GM20431 (cell line): ENCODE data around the gene RFX2.

Experiments used
- in situ Hi-C: fragments of 300-500 bp; cut with MseI, MboI; formaldehyde crosslinking; loops from one replicate; pipeline ENCODE4 v1.15.0; 2020; ENCODE audit warnings: low sequenced_read_pairs; ENCODE audit not compliant: unreplicated experiment

Gene RFX2

DNA sequence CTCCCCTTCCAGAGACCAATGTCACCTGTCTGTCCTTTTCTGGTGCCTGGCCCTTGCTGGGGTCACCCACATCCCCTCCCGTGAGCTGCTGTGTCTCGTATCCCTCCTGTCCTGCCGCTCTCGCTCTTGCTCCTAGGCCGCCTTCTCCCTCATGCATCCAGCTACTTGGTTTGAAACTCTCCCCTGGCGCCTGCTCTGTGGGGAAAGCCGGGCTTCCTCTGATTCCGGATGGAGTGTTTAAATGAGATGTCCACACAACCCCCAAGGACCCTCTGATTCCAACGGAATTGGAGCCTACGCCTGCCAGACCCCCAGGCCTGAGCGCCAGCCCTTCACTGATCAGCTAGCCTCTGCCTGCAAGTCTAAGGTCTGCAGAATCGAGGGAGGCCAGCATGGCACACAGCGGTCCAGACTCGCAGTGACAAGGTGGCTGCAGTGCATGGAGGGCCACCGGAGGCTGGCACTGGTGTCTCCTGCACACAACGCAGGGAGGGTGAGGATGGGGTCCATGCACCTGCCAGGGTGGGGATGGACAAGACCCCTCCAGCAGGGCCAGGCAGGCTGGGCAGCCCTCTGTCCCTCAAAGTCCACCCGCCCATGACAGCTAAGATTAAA lies 47.2 kb downstream of the RFX2 start:
- in situ Hi-C loops: no loop called here

DNA sequence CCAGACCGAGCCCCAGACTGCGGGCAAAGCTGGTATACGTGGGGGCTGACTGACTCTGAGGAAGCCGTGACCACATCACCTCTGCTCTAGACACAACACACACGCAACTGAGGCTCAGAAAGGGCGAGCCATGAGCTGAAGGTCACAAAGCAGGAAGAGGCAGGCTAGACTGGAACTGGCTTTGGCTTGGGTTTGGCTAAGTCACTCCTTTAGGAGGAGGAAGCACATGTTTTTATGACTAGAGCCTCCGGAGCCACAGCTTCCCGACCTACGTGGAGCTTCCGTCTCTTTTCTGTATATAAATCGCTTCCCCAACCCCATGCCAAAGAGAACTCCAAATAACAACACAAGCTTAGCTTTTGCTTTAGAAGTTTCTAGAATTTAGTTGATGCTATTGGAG lies 48.0 kb downstream of the RFX2 start:
- in situ Hi-C loops: no loop called here

DNA sequence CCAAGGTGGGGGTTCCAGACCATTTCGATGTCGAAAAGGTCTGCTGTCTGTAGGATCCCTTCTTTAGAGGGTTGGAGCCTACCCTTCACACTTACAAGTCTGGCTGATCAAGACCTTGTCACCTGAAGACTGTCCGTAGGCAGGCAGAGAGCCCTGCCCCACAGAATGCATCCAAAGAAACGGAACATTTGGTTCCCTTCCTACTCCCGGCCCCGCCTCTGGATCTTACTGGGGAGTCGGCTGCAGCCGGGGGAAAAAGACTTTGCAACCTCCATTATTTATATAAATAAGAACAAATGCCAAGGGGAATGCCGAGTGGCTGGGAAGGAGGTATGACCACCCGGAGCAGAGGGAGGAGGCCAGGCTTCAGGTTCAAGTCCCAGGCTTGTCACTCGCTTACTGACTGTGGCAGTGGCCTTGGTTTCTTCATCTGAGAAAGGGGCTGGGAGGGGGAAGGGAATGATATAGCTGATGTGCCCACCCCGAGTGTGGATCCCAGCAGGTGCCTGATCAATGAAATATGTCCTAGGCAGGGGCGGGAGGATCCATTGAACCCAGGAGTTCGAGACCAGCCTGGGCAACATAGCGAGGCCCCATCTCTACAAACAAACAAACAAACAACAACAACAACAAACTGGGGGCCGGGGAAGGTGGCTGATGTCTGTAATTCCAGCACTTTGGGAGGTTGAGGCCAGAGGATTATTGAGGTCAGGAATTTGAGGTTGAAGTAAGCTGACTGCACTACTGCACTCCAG lies 48.7 kb downstream of the RFX2 start:
- in situ Hi-C loops: no loop called here

DNA sequence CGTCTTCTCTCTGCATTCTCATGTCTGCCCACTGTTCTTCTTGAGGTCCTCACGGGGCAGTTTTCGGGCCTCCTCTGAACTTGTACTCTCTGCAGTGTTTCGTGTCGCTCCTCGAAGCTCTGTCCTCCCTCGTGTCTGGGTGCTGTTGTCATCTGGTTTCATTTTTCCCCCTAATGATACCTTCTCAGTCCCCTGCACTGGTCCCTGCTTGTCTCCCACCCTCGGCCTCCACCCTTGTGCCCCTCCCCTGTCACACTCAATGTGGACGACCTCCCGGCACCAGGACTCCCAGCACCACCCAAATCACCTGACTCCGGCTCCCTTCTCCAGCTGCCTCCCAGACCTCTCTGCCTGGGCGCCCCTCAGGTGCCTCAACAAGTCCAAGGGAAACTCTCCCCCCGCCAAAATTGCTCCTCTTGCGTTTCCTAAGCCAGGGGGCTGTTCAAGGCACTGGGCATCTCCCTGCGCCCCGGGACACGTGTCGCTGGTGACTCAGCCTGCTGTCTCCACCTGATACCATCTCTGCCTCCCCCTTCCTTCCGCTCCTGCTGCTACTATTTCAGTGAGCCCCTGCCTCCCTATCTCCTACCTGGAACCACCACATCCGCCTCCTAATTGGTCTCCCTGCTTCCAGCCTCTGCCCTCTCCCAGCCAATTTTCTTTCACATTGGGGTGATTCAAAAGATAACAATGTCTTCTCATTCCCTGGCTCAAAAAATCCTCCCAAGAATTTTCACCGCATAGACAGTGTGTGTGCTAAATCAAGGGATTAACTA lies 49.5 kb downstream of the RFX2 start:
- in situ Hi-C loops: no loop called here

GRCh38 chr19:6059988-6060599 lies 50.2 kb downstream of the RFX2 start:
- in situ Hi-C loops: no loop called here

- in situ Hi-C loops: no loop called here
Measured at GRCh38 chr19:6059396-6059947, 50.8 kb downstream of the RFX2 start.

DNA sequence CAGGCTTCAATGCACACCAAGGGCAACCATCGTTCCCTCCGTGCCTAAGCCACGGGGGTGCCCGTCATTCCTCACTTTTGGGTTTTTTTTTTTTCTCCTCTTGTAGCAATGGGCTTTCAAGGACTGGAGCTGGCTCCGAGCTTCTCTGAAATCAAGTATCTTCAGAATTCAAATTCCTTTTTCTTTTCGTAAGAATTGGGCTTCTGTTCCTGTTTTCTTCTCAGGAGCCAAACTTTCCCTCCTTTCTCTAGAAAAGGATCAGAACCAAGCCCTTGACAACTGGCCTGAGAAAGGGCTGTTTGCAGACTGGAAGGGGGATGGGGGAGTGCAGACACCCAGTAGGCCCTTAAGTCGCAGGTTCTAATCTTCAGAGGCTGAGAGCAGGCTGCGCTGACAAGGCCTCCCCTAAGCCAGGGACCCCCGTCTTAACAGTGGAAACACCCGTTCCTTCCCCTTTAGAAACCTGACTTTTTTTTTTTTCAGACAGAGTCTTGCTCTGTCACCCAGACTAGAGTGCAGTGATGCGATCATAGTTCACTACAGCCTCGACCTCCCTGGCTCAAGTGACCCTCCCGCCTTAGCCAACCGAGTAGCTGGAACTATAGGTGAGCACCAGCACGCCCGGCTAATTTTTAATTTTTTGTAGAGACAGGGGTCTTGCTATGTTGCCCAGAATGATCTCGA lies 51.6 kb downstream of the RFX2 start:
- in situ Hi-C loops: no loop called here

DNA sequence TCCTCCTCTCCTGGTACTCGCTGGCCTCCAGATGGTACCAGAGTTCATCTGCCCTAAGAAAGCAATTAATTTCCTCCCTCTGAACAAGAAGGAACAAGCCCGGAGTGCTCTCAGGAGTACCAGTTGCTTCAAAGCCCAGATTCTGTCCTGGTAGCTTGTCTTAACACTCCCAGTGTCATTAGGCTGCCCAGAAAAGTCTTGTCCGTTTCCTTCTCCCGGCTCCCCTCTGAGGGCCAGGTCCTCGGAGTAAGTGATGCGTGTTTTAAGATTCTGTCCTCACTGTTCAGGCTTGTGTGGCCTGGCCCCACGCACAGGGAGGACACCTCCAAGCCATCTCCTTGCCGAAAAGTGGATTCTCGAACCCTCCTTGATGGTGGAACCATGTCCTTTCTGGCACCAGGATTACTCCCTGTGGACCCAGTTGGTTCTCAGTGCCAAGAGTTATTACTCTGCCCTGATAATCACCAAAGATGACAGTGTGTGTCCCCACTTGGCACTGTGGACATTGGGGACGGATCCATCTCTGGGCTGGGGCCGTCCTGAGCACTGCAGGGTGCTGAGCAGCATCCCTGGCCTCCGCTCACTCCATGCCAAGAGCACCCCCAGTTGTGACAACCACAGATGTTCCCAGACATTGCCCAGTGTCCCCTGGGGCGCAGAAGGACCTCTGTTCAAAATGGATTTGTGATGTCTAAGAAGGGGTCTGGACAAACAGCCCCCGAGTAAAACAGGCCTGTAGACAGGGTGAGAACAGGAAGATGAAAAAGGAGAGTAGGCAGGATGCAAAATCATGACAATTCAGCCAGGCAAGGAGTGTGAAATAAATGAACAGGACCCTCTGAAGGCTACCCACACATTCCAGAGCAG lies 52.4 kb downstream of the RFX2 start:
- in situ Hi-C loops: no loop called here

DNA sequence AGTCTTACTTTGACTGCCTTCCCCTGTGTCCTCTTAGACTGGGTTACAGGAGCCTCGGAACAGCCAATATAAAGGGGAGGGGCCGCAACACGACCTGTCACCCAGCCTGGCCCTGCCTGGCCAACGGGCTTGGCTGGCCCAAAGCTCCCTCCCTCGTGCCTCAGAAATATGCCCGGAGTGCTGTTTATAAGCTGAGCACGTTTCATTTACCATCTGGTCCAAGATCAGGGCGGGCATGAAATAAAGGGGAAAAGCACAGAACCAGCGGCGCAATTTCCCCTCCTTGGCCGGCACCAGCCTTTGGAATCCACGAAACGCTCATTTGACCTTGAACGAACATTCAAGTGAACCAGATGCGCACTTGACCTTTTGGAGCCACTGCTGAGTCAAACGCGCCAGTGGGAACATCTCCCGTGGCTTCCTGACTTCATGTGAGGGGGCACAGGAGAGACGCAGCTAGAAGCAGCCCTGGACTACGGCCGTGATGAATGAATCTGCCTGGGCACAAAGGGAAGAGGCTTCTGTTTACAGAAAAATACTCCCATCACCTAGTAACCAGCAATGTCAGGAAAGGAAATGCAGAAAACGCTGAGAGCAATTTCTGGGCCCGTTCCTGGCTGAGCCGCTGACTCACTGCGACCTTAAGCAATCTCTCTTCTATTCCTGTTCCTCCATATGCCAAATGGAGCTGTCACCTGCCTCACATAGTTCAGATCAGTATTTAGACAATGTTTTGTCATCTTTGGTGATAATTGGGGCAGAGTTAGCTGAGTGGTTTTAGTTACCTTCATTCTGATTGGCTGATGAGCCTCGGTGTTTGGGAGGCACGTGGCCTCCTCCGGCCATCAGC lies 53.3 kb downstream of the RFX2 start:
- in situ Hi-C loops: no loop called here

DNA sequence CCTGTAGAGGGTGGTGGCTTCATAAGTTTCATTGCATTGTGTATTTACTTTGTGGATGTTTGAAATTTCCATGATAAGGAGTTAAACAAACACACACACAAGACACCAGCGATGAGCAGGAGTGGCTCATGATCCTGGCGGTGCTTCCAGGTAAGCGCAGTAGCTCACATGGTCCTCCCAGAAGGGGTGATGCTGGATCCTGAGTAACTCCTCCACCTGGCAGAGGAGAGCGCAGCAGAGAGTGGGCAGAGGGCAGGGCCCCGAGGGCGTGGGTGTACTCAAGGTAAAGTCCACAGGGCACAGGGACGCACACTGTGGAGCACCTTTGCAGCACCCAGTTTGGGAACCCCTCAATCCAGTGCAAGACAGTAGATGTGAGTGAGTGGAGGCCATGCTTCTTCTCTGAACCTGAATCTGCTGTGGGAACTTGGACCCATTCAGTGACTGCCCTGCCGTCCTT lies 54.0 kb downstream of the RFX2 start:
- in situ Hi-C loops: no loop called here

DNA sequence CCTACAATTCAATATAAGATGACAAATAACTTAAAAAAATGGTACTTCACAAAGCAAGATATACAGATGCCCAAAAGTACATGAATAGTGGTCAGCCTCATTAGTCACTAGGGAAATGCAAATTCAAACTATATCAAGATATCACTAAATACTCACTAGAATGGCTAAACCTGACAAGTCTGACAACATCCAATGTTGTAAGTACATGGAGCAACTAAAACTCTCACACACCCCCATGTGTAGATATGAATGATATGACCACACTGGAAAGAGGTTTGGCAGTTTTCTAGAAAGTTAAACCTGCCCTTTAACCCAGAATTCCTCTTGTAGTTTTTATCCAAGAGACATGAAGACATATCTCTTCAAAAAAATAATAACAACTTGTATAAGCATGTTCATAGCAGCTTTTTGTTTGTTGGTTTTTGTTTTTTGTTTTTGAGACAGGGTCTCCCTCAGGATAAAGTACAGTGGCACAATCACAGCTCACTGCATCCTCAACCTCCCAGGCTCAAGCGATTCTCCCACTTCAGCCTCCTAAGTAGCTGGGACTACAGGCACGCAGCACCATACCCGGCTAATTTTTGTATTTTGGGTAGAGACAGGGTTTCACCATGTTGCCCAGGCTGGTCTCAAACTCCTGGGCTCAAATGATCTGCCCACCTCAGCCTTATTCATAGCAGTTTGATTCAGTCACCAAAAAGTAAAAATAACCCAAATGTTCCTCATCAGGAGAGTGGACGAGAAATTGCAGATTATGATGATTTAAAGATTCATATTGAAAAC lies 55.1 kb downstream of the RFX2 start:
- in situ Hi-C loops: no loop called here

GRCh38 chr19:6048793-6049405 lies 61.4 kb downstream of the RFX2 start:
- in situ Hi-C loops: no loop called here

GRCh38 chr19:6048348-6048747 lies 62.0 kb downstream of the RFX2 start:
- in situ Hi-C loops: no loop called here

- in situ Hi-C loops: no loop called here
Measured at GRCh38 chr19:6047741-6048251, 62.5 kb downstream of the RFX2 start.

DNA sequence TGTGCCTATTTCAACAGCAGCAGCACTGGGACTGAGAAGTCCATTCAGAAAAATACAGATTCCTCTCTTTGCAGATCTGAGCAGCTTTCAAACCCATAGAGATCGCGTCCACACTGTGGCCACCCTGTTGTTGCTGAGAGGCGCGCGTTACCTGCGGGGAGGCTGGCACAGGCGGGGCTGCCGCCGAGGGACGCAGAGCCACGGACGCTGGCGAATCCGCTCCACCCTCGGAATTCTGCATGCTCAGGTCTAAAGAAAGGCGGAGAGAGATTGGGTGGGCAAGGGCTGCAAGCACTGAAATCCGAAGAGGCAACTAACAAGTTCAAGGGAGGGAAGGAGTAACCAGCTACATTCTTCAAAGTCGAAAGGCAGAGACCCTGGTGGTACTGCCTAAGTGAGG lies 63.0 kb downstream of the RFX2 start:
- in situ Hi-C loops: no loop called here

DNA sequence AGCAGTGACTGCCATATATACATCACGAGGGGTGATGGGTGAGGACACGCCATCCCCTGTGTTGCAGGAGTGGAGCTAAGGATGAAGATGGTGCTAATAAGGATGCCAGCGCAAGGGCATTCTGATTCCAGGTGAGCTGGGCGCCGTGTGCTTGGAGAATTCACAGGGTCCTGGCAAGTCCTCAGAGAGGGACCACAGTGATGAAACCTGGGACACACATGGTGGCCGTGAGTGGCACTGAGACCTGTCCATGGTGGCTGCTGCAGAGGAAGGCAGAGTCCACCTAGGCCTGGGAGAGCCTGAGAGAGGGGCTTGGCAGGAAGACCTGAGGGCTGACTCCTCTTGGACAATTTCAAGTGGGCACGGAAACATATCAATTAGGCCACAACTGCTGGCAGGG lies 65.2 kb downstream of the RFX2 start:
- in situ Hi-C loops: no loop called here
